ENCODE measurements around the gene GNE.
A peak's percentile ranks its signal among the peaks of the same experiment; 100 is the strongest.

The GNE gene

DNA sequence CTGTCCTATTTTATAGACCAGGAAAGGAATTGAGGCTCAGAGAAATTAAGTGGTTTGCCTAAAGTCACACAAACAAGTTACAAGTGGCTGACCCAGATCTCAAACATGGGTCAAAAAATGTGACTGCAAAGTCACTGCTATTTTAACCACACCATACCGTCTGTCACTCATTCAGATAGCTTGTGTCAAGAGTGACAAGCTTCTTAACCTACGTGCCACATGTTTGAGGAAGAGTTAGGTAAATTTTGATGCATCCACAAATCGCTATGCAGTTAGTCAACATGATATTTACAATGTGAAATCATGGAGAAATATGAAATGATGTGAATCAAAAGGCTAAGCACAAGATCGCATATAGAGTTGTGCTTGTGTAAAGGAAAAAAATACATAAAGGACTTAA is 22.7 kb upstream of the GNE start:
- Histone ChIP-seq H3K27ac (ENCODE audit: low read depth, low read length) (no peak overlapping the region), H4K12ac (ENCODE audit: low read depth, low read length) (no peak overlapping the region), H3K18ac (ENCODE audit: low read length) (no peak overlapping the region), H2AFZ (ENCODE audit: insufficient read depth, low read length, poor library complexity) (no peak overlapping the region), H4K91ac (ENCODE audit: low read depth, low read length) (no peak overlapping the region), H3K79me2 (ENCODE audit: control insufficient read depth, insufficient read depth, low read length, poor library complexity) (no peaks in the 10 kb centered on the region), H3K23ac (ENCODE audit: low read length) (no peak overlapping the region), H2BK120ac (ENCODE audit: insufficient read depth, low read length, poor library complexity) (no peak overlapping the region), H2AK5ac (ENCODE audit: low read length) (no peak overlapping the region), H3K4me1 (ENCODE audit: control insufficient read depth in 1 of 2, insufficient read depth in 2 of 2, low read length in 2 of 2) (peaks cover 0 to 2% of the 10 kb centered on the region in 2 experiments), H3K14ac (ENCODE audit: low read length) (no peak overlapping the region), H2BK5ac (ENCODE audit: low read depth, low read length, poor library complexity) (no peak overlapping the region), H3K27me3 (ENCODE audit: insufficient read depth, low read length) (no peaks in the 10 kb centered on the region), H3K36me3 (ENCODE audit: control insufficient read depth in 1 of 2, insufficient read depth in 2 of 2, low read length in 2 of 2) (no peaks in the 10 kb centered on the region), H3K4ac (ENCODE audit: low read depth, low read length) (no peak overlapping the region), H4K8ac (ENCODE audit: low read depth, low read length) (no peak overlapping the region), H3K9me3 (ENCODE audit: insufficient read depth, low read depth, low read length) (no peaks in the 10 kb centered on the region), H2BK12ac (ENCODE audit: low read length) (no peak overlapping the region), H3K9ac (ENCODE audit: low read length) (no peak overlapping the region), H3K4me3 (ENCODE audit: low read depth, low read length) (no peak overlapping the region), H3K79me1 (ENCODE audit: low read length) (peaks cover 1% of the 10 kb centered on the region), H3K4me2 (ENCODE audit: low read length) (no peak overlapping the region)
- WGBS (ENCODE audit: extremely low coverage, insufficient coverage, insufficient read length), result no CpG with 5 or more reads among the region's 4 CpGs
- peak in 1 of 2 donors; percentile 68 for DNase-seq

DNA sequence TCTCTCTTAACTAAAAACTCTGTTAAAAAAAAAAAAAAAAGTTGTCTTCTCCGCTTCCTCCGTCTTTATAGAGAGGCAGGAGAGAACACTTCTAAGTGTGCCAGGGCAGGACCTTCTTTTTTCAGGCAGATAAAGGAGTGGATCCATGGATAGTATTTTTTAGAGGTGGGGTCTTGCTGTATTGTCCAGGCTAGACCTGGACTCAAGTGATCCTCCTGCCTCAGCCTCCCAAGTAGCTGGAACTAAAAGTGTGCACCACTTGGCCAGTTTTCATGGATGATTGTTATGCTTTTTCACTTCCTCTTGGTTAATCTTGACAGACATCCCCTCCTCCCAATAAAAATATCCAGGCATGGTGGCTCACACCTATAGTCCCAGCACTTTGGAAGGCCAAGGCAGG is 20.0 kb upstream of the GNE start:
- Histone ChIP-seq H4K12ac (ENCODE audit: low read depth, low read length) (no peak overlapping the region), H4K91ac (ENCODE audit: low read depth, low read length) (no peak overlapping the region), H3K23ac (ENCODE audit: low read length) (no peak overlapping the region), H3K18ac (ENCODE audit: low read length) (no peak overlapping the region), H3K14ac (ENCODE audit: low read length) (no peak overlapping the region), H3K4me3 (ENCODE audit: low read depth, low read length) (no peak overlapping the region), H4K8ac (ENCODE audit: low read depth, low read length) (no peak overlapping the region), H2BK5ac (ENCODE audit: low read depth, low read length, poor library complexity) (no peak overlapping the region), H2AFZ (ENCODE audit: insufficient read depth, low read length, poor library complexity) (no peak overlapping the region), H3K27me3 (ENCODE audit: insufficient read depth, low read length) (no peaks in the 10 kb centered on the region), H3K4ac (ENCODE audit: low read depth, low read length) (no peak overlapping the region), H3K79me1 (ENCODE audit: low read length) (peaks cover 6% of the 10 kb centered on the region), H3K9me3 (ENCODE audit: insufficient read depth, low read depth, low read length) (no peaks in the 10 kb centered on the region), H3K4me1 (ENCODE audit: control insufficient read depth in 1 of 2, insufficient read depth in 2 of 2, low read length in 2 of 2) (peaks cover 8 to 12% of the 10 kb centered on the region in 2 experiments), H2AK5ac (ENCODE audit: low read length) (no peak overlapping the region), H3K4me2 (ENCODE audit: low read length) (no peak overlapping the region), H3K79me2 (ENCODE audit: control insufficient read depth, insufficient read depth, low read length, poor library complexity) (no peaks in the 10 kb centered on the region), H3K36me3 (ENCODE audit: control insufficient read depth in 1 of 2, insufficient read depth in 2 of 2, low read length in 2 of 2) (no peaks in the 10 kb centered on the region), H3K27ac (ENCODE audit: low read depth, low read length) (no peak overlapping the region), H2BK120ac (ENCODE audit: insufficient read depth, low read length, poor library complexity) (no peak overlapping the region), H3K9ac (ENCODE audit: low read length) (no peak overlapping the region), H2BK12ac (ENCODE audit: low read length) (no peak overlapping the region)
- DNase-seq, result no peak
- no CpG with 5 or more reads among the region's 2 CpGs for WGBS (ENCODE audit: extremely low coverage, insufficient coverage, insufficient read length)

DNA sequence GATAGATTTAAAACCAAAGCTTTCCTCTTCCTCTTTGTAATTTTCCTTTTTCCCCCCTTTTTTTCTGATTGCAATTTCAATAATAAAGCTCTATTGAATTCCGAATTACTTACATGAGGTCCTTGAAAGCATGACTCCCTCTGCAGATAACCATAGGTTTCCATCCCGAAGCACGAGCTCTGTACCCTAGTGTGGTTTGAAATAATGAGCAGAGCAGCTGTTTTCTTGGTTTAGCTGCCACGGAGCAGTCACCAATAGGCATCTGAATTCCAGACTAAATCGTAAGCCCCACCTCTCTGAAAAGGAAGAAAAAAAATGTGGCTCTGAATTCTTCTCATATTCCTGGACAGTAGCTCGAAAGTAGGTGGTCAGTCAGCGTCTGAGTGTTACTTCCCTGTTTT is 18.5 kb upstream of the GNE start:
- no peak overlapping the region for H3K18ac ChIP-seq (ENCODE audit: low read length)
- H3K27ac ChIP-seq (ENCODE audit: low read depth, low read length), result peak overlapping the region; percentile 54
- H2BK12ac ChIP-seq (ENCODE audit: low read length), result no peak overlapping the region
- H3K23ac ChIP-seq (ENCODE audit: low read length), result no peak overlapping the region
- peaks cover 11 to 12% of the 10 kb centered on the region in 2 experiments for H3K4me1 ChIP-seq (ENCODE audit: control insufficient read depth in 1 of 2, insufficient read depth in 2 of 2, low read length in 2 of 2)
- H4K12ac ChIP-seq (ENCODE audit: low read depth, low read length), result no peak overlapping the region
- H3K4ac ChIP-seq (ENCODE audit: low read depth, low read length), result no peak overlapping the region
- no peak overlapping the region for H2BK120ac ChIP-seq (ENCODE audit: insufficient read depth, low read length, poor library complexity)
- H3K14ac ChIP-seq (ENCODE audit: low read length), result no peak overlapping the region
- no peaks in the 10 kb centered on the region for H3K36me3 ChIP-seq (ENCODE audit: control insufficient read depth in 1 of 2, insufficient read depth in 2 of 2, low read length in 2 of 2)
- no peak overlapping the region for H3K4me2 ChIP-seq (ENCODE audit: low read length)
- DNase-seq, result peak; percentile 83 to 94
- H2BK5ac ChIP-seq (ENCODE audit: low read depth, low read length, poor library complexity), result no peak overlapping the region
- no peaks in the 10 kb centered on the region for H3K79me2 ChIP-seq (ENCODE audit: control insufficient read depth, insufficient read depth, low read length, poor library complexity)
- H2AFZ ChIP-seq (ENCODE audit: insufficient read depth, low read length, poor library complexity), result no peak overlapping the region
- no peaks in the 10 kb centered on the region for H3K27me3 ChIP-seq (ENCODE audit: insufficient read depth, low read length)
- H4K8ac ChIP-seq (ENCODE audit: low read depth, low read length), result no peak overlapping the region
- H3K9me3 ChIP-seq (ENCODE audit: insufficient read depth, low read depth, low read length), result no peaks in the 10 kb centered on the region
- peaks cover 6% of the 10 kb centered on the region for H3K79me1 ChIP-seq (ENCODE audit: low read length)
- no peak overlapping the region for H3K9ac ChIP-seq (ENCODE audit: low read length)
- H2AK5ac ChIP-seq (ENCODE audit: low read length), result no peak overlapping the region
- no peak overlapping the region for H4K91ac ChIP-seq (ENCODE audit: low read depth, low read length)
- no CpG with 5 or more reads among the region's 7 CpGs for WGBS (ENCODE audit: extremely low coverage, insufficient coverage, insufficient read length)
- H3K4me3 ChIP-seq (ENCODE audit: low read depth, low read length), result no peak overlapping the region

- H4K91ac ChIP-seq (ENCODE audit: low read depth, low read length), result no peak overlapping the region
- H3K79me2 ChIP-seq (ENCODE audit: control insufficient read depth, insufficient read depth, low read length, poor library complexity), result no peaks in the 10 kb centered on the region
- H3K27me3 ChIP-seq (ENCODE audit: insufficient read depth, low read length), result no peaks in the 10 kb centered on the region
- no peak overlapping the region for H3K9ac ChIP-seq (ENCODE audit: low read length)
- peaks cover 6% of the 10 kb centered on the region for H3K79me1 ChIP-seq (ENCODE audit: low read length)
- H2BK120ac ChIP-seq (ENCODE audit: insufficient read depth, low read length, poor library complexity), result no peak overlapping the region
- no peak overlapping the region for H3K23ac ChIP-seq (ENCODE audit: low read length)
- H4K8ac ChIP-seq (ENCODE audit: low read depth, low read length), result no peak overlapping the region
- H2BK12ac ChIP-seq (ENCODE audit: low read length), result no peak overlapping the region
- H3K4me1 ChIP-seq (ENCODE audit: control insufficient read depth in 1 of 2, insufficient read depth in 2 of 2, low read length in 2 of 2), result peaks cover 11 to 12% of the 10 kb centered on the region in 2 experiments
- H2AK5ac ChIP-seq (ENCODE audit: low read length), result no peak overlapping the region
- H3K4me3 ChIP-seq (ENCODE audit: low read depth, low read length), result no peak overlapping the region
- no CpG with 5 or more reads among the region's 1 CpG for WGBS (ENCODE audit: extremely low coverage, insufficient coverage, insufficient read length)
- H2AFZ ChIP-seq (ENCODE audit: insufficient read depth, low read length, poor library complexity), result no peak overlapping the region
- H4K12ac ChIP-seq (ENCODE audit: low read depth, low read length), result no peak overlapping the region
- H3K18ac ChIP-seq (ENCODE audit: low read length), result no peak overlapping the region
- no peaks in the 10 kb centered on the region for H3K9me3 ChIP-seq (ENCODE audit: insufficient read depth, low read depth, low read length)
- H3K27ac ChIP-seq (ENCODE audit: low read depth, low read length), result peak overlapping the region; percentile 54
- no peak overlapping the region for H3K14ac ChIP-seq (ENCODE audit: low read length)
- H3K4ac ChIP-seq (ENCODE audit: low read depth, low read length), result no peak overlapping the region
- no peak overlapping the region for H2BK5ac ChIP-seq (ENCODE audit: low read depth, low read length, poor library complexity)
- no peak for DNase-seq
- H3K4me2 ChIP-seq (ENCODE audit: low read length), result peak overlapping the region; percentile 33
- H3K36me3 ChIP-seq (ENCODE audit: control insufficient read depth in 1 of 2, insufficient read depth in 2 of 2, low read length in 2 of 2), result no peaks in the 10 kb centered on the region
These were observed 18.0 kb upstream of the GNE start for GRCh38 chr9:36276254-36276653.

All from trophoblast cell (in vitro differentiated cells and primary cell).